ENCODE data around the gene EPS8L2. TPM values are rescaled to one million over a fixed set of nuclear protein-coding genes. Genes with fewer than 3 reads are reported as not detected.

Gene EPS8L2
- 64.5 and 88.6 TPM in 2 replicates for total RNA-seq

GRCh38 chr11:705646-706438, at the start of gene EPS8L2:
EPS8L2 (plus strand) TSS chr11:706231; CDS start chr11:709408, 3,177 bp downstream.

GRCh38 chr11:694563-695287, 11.3 kb upstream of the EPS8L2 start, which contains the start of gene DEAF1:
DEAF1 (minus strand) TSS chr11:695222; CDS start chr11:695047, 175 bp downstream.

GRCh38 chr11:695538-696248, 10.3 kb upstream of the EPS8L2 start, which contains the start of gene TMEM80:
TMEM80 (plus strand) TSS chr11:695816; CDS start chr11:695828, 12 bp downstream.

GRCh38 chr11:747158-748006, 41.4 kb downstream of the EPS8L2 start, which contains the start of gene TALDO1:
TALDO1 (plus strand) TSS chr11:747464; CDS start chr11:747482, 18 bp downstream.

Other genes with a start within 250 kb of the EPS8L2 start
- 385 and 511 TPM in 2 replicates for gene RNH1, start 199.0 kb upstream of the EPS8L2 start, total RNA-seq
- gene HRAS, start 170.7 kb upstream of the EPS8L2 start, total RNA-seq, result 68.8 and 70.8 TPM in 2 replicates
- 0.95 and 1.0 TPM in 2 replicates for gene LRRC56, start 168.7 kb upstream of the EPS8L2 start, total RNA-seq
- 0.47 TPM in 1 of 2 replicates, not detected in the other for gene LMNTD2, start 145.5 kb upstream of the EPS8L2 start, total RNA-seq
- 0.34 and 2.0 TPM in 2 replicates for gene RASSF7, start 145.3 kb upstream of the EPS8L2 start, total RNA-seq
- gene PHRF1, start 129.8 kb upstream of the EPS8L2 start, total RNA-seq, result 17.9 and 18.0 TPM in 2 replicates
- 4.9 and 5.8 TPM in 2 replicates for gene IRF7, start 90.3 kb upstream of the EPS8L2 start, total RNA-seq
- not detected in 2 replicates for gene CDHR5, start 81.3 kb upstream of the EPS8L2 start, total RNA-seq
- gene SCT, start 79.0 kb upstream of the EPS8L2 start, total RNA-seq, result 0.43 and 0.47 TPM in 2 replicates
- under 0.01 TPM in 1 of 2 replicates, not detected in the other for gene DRD4, start 69.0 kb upstream of the EPS8L2 start, total RNA-seq
- 28.7 and 43.7 TPM in 2 replicates for gene DEAF1, start 11.0 kb upstream of the EPS8L2 start, total RNA-seq
- gene TMEM80, start 10.4 kb upstream of the EPS8L2 start, total RNA-seq, result 3.8 and 5.8 TPM in 2 replicates
- 127 and 174 TPM in 2 replicates for gene TALDO1, start 41.2 kb downstream of the EPS8L2 start, total RNA-seq
- 20.5 and 20.8 TPM in 2 replicates for gene GATD1, start 71.3 kb downstream of the EPS8L2 start, total RNA-seq
- gene CEND1, start 83.9 kb downstream of the EPS8L2 start, total RNA-seq, result 0.69 and 2.0 TPM in 2 replicates
- gene SLC25A22, start 92.0 kb downstream of the EPS8L2 start, total RNA-seq, result 11.8 and 12.5 TPM in 2 replicates
- 7.1 and 9.9 TPM in 2 replicates for gene PIDD1, start 99.0 kb downstream of the EPS8L2 start, total RNA-seq
- 334 and 584 TPM in 2 replicates for gene RPLP2, start 103.7 kb downstream of the EPS8L2 start, total RNA-seq
- gene PNPLA2, start 112.7 kb downstream of the EPS8L2 start, total RNA-seq, result 18.8 TPM in 2 replicates
- gene CRACR2B, start 121.7 kb downstream of the EPS8L2 start, total RNA-seq, result 0.43 and 2.4 TPM in 2 replicates
- 615 and 663 TPM in 2 replicates for gene CD151, start 126.7 kb downstream of the EPS8L2 start, total RNA-seq
- 324 and 475 TPM in 2 replicates for gene POLR2L, start 136.3 kb downstream of the EPS8L2 start, total RNA-seq
- 130 and 162 TPM in 2 replicates for gene TSPAN4, start 136.6 kb downstream of the EPS8L2 start, total RNA-seq
- 42.7 and 63.5 TPM in 2 replicates for gene CHID1, start 204.6 kb downstream of the EPS8L2 start, total RNA-seq
- gene AP2A2, start 219.6 kb downstream of the EPS8L2 start, total RNA-seq, result 22.9 and 27.0 TPM in 2 replicates